ENCODE measurements around the gene RAB3IL1. TPM values are rescaled to one million over a fixed set of nuclear protein-coding genes. Genes with fewer than 3 reads are reported as not detected.

RAB3IL1 gene
- total RNA-seq, 1 donor from 2014 or later, result 9.5 TPM

DNA sequence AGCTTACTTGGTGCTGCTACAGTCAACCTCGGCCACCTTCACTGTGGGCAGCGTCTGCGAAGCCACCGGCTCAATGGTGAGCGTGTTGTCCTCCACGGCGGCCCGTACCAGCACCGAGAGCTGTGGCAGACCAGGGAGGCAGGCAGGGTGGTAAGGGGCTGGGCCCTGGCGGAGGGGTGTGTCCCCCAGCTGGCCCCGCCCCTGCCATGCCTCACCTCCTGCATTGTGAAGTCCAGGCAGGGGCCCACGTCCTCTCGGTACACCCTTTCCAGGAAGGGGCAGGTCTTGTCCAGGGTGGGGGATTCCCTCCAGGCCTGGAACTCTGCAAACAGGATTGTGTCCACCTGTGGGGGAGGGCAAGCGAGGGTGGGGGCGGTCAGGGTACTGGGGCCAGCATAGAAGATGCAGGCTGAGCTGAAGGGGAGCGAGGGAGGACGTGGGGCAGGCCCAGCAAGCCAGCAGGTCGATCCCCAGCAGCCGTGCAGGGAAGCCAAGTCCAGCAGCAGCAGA, 12.8 kb downstream of the RAB3IL1 start:
- Histone ChIP-seq H3K27me3 (ENCODE audit: low read depth) (no peaks in the 10 kb centered on the region), H3K4me1 (peaks cover 17% of the 10 kb centered on the region), H3K36me3 (peaks cover 52% of the 10 kb centered on the region), H3K27ac (replicated peaks) (peak overlapping the region; percentile 33), H3K4me3 (peak overlapping the region; percentile 45), H3K9me3 (replicated peaks) (no peaks in the 10 kb centered on the region)
- DNase-seq, result no peak
- TF ChIP-seq, protein P1, sequence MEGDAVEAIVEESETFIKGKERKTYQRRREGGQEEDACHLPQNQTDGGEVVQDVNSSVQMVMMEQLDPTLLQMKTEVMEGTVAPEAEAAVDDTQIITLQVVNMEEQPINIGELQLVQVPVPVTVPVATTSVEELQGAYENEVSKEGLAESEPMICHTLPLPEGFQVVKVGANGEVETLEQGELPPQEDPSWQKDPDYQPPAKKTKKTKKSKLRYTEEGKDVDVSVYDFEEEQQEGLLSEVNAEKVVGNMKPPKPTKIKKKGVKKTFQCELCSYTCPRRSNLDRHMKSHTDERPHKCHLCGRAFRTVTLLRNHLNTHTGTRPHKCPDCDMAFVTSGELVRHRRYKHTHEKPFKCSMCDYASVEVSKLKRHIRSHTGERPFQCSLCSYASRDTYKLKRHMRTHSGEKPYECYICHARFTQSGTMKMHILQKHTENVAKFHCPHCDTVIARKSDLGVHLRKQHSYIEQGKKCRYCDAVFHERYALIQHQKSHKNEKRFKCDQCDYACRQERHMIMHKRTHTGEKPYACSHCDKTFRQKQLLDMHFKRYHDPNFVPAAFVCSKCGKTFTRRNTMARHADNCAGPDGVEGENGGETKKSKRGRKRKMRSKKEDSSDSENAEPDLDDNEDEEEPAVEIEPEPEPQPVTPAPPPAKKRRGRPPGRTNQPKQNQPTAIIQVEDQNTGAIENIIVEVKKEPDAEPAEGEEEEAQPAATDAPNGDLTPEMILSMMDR (IDR thresholded peaks at IDR 0.05; ENCODE audit: borderline replicate concordance), result no peak
- intact Hi-C loops (cut with micrococcal nuclease), result no loop called here

DNA sequence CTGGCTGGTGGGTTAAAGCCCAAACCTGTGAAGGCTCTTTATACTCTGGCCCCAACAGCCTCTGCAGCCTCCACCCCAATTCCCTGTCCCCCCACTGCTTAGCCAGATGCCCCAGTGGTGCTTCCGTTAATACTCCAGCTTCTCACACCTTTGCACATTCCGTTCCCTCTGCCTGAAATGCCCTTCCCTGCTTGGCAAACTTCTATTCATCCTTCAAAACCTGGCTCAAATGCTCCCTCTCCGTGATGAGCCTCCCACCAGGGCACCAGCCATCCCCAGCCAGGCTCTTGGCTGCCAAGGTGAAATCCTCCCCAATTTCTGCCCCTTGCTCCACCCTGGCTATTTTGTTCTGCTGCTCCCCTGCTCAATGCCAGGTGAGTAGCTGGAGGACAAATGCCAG, 13.5 kb downstream of the RAB3IL1 start:
- intact Hi-C loops (cut with micrococcal nuclease), result no loop called here
- peaks cover 17% of the 10 kb centered on the region for H3K4me1 ChIP-seq
- H3K4me3 ChIP-seq, result peak overlapping the region; percentile 45
- H3K36me3 ChIP-seq, result peaks cover 52% of the 10 kb centered on the region
- no peaks in the 10 kb centered on the region for H3K9me3 ChIP-seq (replicated peaks)
- H3K27ac ChIP-seq (replicated peaks), result no peak overlapping the region
- DNase-seq, result no peak
- no peaks in the 10 kb centered on the region for H3K27me3 ChIP-seq (ENCODE audit: low read depth)
- TF ChIP-seq, protein P1 (IDR thresholded peaks at IDR 0.05; ENCODE audit: borderline replicate concordance), result no peak

GRCh38 chr11:61902313-61902712, 15.1 kb downstream of the RAB3IL1 start:
- H3K36me3 ChIP-seq, result peaks cover 48% of the 10 kb centered on the region
- H3K4me3 ChIP-seq, result no peak overlapping the region
- H3K4me1 ChIP-seq, result peaks cover 22% of the 10 kb centered on the region
- H3K27me3 ChIP-seq (ENCODE audit: low read depth), result no peaks in the 10 kb centered on the region
- no peak overlapping the region for H3K27ac ChIP-seq (replicated peaks)
- intact Hi-C loops (cut with micrococcal nuclease), result no loop called here
- DNase-seq, result no peak
- H3K9me3 ChIP-seq (replicated peaks), result no peaks in the 10 kb centered on the region
- TF ChIP-seq, protein P1 (IDR thresholded peaks at IDR 0.05; ENCODE audit: borderline replicate concordance), result no peak

- Histone ChIP-seq H3K36me3 (peaks cover 39% of the 10 kb centered on the region), H3K27ac (replicated peaks) (peak overlapping the region; percentile 5), H3K4me1 (peaks cover 22% of the 10 kb centered on the region), H3K27me3 (ENCODE audit: low read depth) (no peaks in the 10 kb centered on the region), H3K9me3 (replicated peaks) (no peaks in the 10 kb centered on the region), H3K4me3 (no peak overlapping the region)
- DNase-seq, result no peak
- TF ChIP-seq, protein P1 (IDR thresholded peaks at IDR 0.05; ENCODE audit: borderline replicate concordance), result no peak
- intact Hi-C loops (cut with micrococcal nuclease), result no loop called here
Measured at GRCh38 chr11:61901397-61901796, 16.0 kb downstream of the RAB3IL1 start.

DNA sequence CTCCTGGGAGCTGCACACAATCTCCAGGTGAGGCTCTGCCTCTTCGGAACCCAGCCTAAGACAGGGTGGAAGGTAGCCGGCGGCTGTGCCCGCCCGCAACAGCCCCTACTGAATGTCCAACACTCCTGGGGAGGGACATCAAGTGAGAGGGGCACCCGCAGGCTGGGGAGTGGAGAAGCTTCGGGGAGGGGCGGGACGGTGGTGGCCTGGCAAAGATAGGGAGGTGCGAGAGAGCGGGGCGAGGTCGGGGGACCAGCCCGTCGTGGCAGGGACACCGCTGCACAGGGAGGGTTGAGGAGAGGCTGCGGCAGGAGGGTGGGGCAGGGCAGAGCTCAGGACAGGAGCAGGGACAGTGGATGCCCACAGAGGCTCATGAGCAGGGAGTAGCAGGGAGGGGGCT, 17.1 kb downstream of the RAB3IL1 start:
- Histone ChIP-seq H3K27ac (replicated peaks) (peak overlapping the region; percentile 61), H3K9me3 (replicated peaks) (no peaks in the 10 kb centered on the region), H3K27me3 (ENCODE audit: low read depth) (no peaks in the 10 kb centered on the region), H3K4me3 (no peak overlapping the region), H3K36me3 (peaks cover 27% of the 10 kb centered on the region), H3K4me1 (peaks cover 22% of the 10 kb centered on the region)
- TF ChIP-seq, protein P1 (IDR thresholded peaks at IDR 0.05; ENCODE audit: borderline replicate concordance), result no peak
- intact Hi-C loops (cut with micrococcal nuclease), result no loop called here
- no peak for DNase-seq

Measured in left ventricle myocardium inferior (tissue), 1 donor.